ENCODE measurements around the gene CD69. TPM values are rescaled to one million over a fixed set of nuclear protein-coding genes. Genes with fewer than 3 reads are reported as not detected.

CD69 gene
- total RNA-seq, 4 donors from 2014 or later = 0.41 to 0.72 (median 0.51) TPM; not detected in 1

DNA sequence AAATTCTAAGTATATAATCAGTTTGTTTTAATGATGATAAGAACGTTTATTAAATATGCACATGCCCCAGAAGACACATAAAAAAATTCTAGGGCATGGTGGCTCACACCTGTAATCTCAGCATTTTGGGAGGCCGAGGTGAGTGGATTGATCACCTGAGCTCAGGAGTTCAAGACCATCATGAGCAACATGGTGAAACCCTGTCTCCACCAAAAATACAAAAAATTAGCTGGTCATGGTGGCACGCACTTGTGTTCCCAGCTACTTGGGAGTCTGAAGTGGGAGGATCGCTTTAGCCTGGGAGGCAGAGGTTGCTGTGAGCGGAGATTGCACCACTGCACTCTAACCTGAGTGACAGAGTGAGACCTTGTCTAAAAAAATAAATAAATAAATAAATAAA lies 4.0 kb downstream of the CD69 start:
- TF ChIP-seq POLR2A (IDR thresholded peaks at IDR 0.05) = no peak
- TF ChIP-seq, protein P1, sequence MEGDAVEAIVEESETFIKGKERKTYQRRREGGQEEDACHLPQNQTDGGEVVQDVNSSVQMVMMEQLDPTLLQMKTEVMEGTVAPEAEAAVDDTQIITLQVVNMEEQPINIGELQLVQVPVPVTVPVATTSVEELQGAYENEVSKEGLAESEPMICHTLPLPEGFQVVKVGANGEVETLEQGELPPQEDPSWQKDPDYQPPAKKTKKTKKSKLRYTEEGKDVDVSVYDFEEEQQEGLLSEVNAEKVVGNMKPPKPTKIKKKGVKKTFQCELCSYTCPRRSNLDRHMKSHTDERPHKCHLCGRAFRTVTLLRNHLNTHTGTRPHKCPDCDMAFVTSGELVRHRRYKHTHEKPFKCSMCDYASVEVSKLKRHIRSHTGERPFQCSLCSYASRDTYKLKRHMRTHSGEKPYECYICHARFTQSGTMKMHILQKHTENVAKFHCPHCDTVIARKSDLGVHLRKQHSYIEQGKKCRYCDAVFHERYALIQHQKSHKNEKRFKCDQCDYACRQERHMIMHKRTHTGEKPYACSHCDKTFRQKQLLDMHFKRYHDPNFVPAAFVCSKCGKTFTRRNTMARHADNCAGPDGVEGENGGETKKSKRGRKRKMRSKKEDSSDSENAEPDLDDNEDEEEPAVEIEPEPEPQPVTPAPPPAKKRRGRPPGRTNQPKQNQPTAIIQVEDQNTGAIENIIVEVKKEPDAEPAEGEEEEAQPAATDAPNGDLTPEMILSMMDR (IDR thresholded peaks at IDR 0.05 in 4 of 5, conservative IDR thresholded peaks at IDR 0.05 in 1 of 5) = no peak
- Histone ChIP-seq H3K36me3 (no peaks in the 10 kb centered on the region), H3K4me3 (no peak overlapping the region), H3K27ac (no peak overlapping the region), H3K27me3 (no peaks in the 10 kb centered on the region), H3K9me3 (no peaks in the 10 kb centered on the region), H3K4me1 (no peaks in the 10 kb centered on the region)
- no peak for ATAC-seq
- in situ Hi-C loops (cut with MboI; ENCODE audit: low sequenced_read_pairs in 4 of 4) (no loop called here), intact Hi-C loops (cut with DNase I; ENCODE audit: low total_unique reads) (no loop called here)
- DNase-seq = no peak

DNA sequence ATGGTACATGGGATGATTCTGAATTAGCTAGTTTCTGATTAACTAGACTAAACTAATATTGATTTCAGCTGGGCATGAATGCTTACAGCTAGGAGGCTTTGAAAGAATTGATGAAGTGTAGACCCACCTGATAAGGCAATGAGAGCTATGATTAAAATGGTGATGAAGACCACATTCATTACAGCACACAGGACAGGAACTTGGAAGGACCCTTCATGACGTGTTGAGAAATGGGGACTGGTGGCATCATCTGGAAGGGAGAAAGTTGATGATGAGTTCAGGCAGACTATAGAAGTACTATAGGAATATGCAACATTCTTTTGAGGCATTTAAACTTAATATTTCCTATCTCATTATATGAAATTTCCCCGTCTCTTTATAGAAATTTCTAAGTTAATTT lies 4.5 kb downstream of the CD69 start:
- Histone ChIP-seq H3K36me3 (no peaks in the 10 kb centered on the region), H3K9me3 (no peaks in the 10 kb centered on the region), H3K27ac (no peak overlapping the region), H3K27me3 (no peaks in the 10 kb centered on the region), H3K4me1 (peaks cover 0 to 2% of the 10 kb centered on the region in 2 donors), H3K4me3 (no peak overlapping the region)
- no peak for TF ChIP-seq POLR2A (IDR thresholded peaks at IDR 0.05)
- TF ChIP-seq, protein P1 (IDR thresholded peaks at IDR 0.05 in 4 of 5, conservative IDR thresholded peaks at IDR 0.05 in 1 of 5) = no peak
- ATAC-seq (no peak), DNase-seq (no peak)
- intact Hi-C loops (cut with DNase I; ENCODE audit: low total_unique reads) (no loop called here), in situ Hi-C loops (cut with MboI; ENCODE audit: low sequenced_read_pairs in 4 of 4) (no loop called here)

DNA sequence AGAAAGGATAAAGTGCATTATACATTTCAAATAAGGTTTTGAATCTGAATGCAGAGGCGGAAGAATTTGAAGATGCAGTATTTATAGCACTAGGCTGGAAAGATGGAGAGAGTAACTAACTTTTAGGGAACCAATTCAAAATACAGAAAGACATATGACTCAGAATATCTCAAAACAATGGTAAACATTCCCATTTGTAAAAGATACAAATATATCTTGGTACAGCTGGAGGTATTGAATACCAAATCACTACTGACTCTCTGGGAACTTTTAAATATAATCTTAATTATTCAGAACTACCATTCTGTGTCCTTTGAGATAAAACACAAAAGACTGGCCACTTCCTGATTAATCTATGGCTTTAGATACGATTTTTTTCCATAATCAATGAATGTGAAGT lies 5.1 kb downstream of the CD69 start:
- no peak for ATAC-seq
- H3K27ac ChIP-seq = no peak overlapping the region
- intact Hi-C loops (cut with DNase I; ENCODE audit: low total_unique reads) = no loop called here
- peaks cover 0 to 5% of the 10 kb centered on the region in 2 donors for H3K4me1 ChIP-seq
- H3K27me3 ChIP-seq = no peaks in the 10 kb centered on the region
- DNase-seq = no peak
- in situ Hi-C loops (cut with MboI; ENCODE audit: low sequenced_read_pairs in 4 of 4) = no loop called here
- H3K4me3 ChIP-seq = no peak overlapping the region
- H3K36me3 ChIP-seq = no peaks in the 10 kb centered on the region
- TF ChIP-seq, protein P1 (IDR thresholded peaks at IDR 0.05 in 4 of 5, conservative IDR thresholded peaks at IDR 0.05 in 1 of 5) = no peak
- no peaks in the 10 kb centered on the region for H3K9me3 ChIP-seq

DNA sequence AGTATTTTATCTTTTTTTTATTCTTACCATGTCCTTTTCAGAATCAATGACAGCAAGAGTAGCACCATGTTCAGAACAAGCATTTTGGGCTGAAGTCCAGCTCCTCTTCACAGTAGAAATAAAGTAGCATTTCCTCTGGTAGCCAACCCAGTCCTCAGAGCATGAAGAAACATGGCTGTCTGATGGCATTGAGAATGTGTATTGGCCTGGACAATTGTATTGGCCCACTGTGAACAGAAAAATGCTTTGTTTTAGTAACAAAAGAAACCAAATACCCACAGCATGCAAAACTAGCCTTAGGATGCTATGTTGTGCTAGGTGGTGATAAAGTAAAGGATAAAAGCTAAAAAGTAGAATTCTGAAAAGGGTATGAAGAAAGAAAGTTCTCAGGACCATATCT lies 5.7 kb downstream of the CD69 start:
- DNase-seq (no peak), ATAC-seq (no peak)
- no peak overlapping the region for H3K27ac ChIP-seq
- no peaks in the 10 kb centered on the region for H3K36me3 ChIP-seq
- no peak overlapping the region for H3K4me3 ChIP-seq
- H3K27me3 ChIP-seq = no peaks in the 10 kb centered on the region
- intact Hi-C loops (cut with DNase I; ENCODE audit: low total_unique reads) = no loop called here
- no peaks in the 10 kb centered on the region for H3K9me3 ChIP-seq
- H3K4me1 ChIP-seq = peaks cover 0 to 5% of the 10 kb centered on the region in 2 donors
- no peak for TF ChIP-seq POLR2A (IDR thresholded peaks at IDR 0.05)
- TF ChIP-seq, protein P1 (IDR thresholded peaks at IDR 0.05 in 4 of 5, conservative IDR thresholded peaks at IDR 0.05 in 1 of 5) = no peak
- in situ Hi-C loops (cut with MboI; ENCODE audit: low sequenced_read_pairs in 4 of 4) = no loop called here

All from gastrocnemius medialis (tissue), 4 donors.